ENCODE data around the gene MYL4. TPM values are rescaled to one million over a fixed set of nuclear protein-coding genes. Genes with fewer than 3 reads are reported as not detected.
"Not testable (repeated sequence)": the region's sequence is repeated elsewhere in the genome, so short reads cannot be mapped to it uniquely, and the experiment has no call there.

Gene MYL4
- total and polyA plus RNA-seq, 10 of the 15 experiments (the other 5 are each of a cell fraction or from before 2014, with no cell fraction given), result 0.23 to 1.6 (median 0.58) TPM; not detected in 3

- H2AFZ ChIP-seq (ENCODE audit: control insufficient read depth, low read depth, low read length); H3K27ac ChIP-seq (ENCODE audit: control insufficient read depth, insufficient read depth); H3K9me3 ChIP-seq (replicated peaks; ENCODE audit: control insufficient read depth, insufficient read depth, low read length); intact Hi-C loops (cut with micrococcal nuclease; ENCODE audit: unreplicated experiment); H3K9ac ChIP-seq (ENCODE audit: control insufficient read depth, insufficient read depth, low read length); H3K27me3 ChIP-seq (replicated peaks in 1 of 2; ENCODE audit: control insufficient read depth in 2 of 2, insufficient read depth in 2 of 2, low read length in 1 of 2); BruUV-seq (replicated peaks); H3K4me1 ChIP-seq (ENCODE audit: control insufficient read depth, insufficient read depth, low read length); H3K4me3 ChIP-seq; H4K20me1 ChIP-seq (ENCODE audit: control insufficient read depth, insufficient read depth); H3K4me2 ChIP-seq (ENCODE audit: control insufficient read depth, insufficient read depth); in situ Hi-C loops (cut with MboI); ATAC-seq; FAIRE-seq; DNase-seq (ENCODE audit: low read depth, low spot score): not testable (repeated sequence)
- POLR2A ChIA-PET, result interaction anchor here (0.6 to 1.0 kb wide), 3 partner anchors 10 to 93 kb away, joined by 3 to 4 read pairs (median 4); no protein-coding TSS in a partner anchor
- RAD21 ChIA-PET (ENCODE audit: unreplicated experiment), result interaction anchor here (0.6 to 0.7 kb wide), 2 partner anchors 27 to 1076 kb away, joined by 3 to 4 read pairs; no protein-coding TSS in a partner anchor
- Histone ChIP-seq H3K79me2 (ENCODE audit: control insufficient read depth, insufficient read depth, low read length) (peaks cover 86% of the 10 kb centered on the region), H3K36me3 (ENCODE audit: control insufficient read depth in 2 of 2, insufficient read depth in 2 of 2, low read length in 1 of 2) (peaks cover 2 to 11% of the 10 kb centered on the region in 2 experiments)
- CTCF ChIA-PET, result interaction anchor here (0.6 to 3.9 kb wide), 3 partner anchors 9 to 1801 kb away, joined by 3 to 14 read pairs (median 5); partner anchors contain the start of gene CDC27
- 100% methylated on average over 4 of the region's 4 CpGs for WGBS (ENCODE audit: insufficient coverage, insufficient replicate concordance, low lambda C conversion rate, missing lambda C conversion rate)
- SMC1A ChIA-PET (ENCODE audit: uncharacterized antibody, unreplicated experiment), result interaction anchor here (1.3 to 2.1 kb wide), 5 partner anchors 8 to 25 kb away, joined by 3 to 15 read pairs (median 4); no protein-coding TSS in a partner anchor
Observed at GRCh38 chr17:47180988-47181387, 28.2 kb upstream of the MYL4 start.

GRCh38 chr17:47184681-47185080, 24.5 kb upstream of the MYL4 start:
- ATAC-seq, result no peak
- TF ChIP-seq IKZF1 (conservative IDR thresholded peaks at IDR 0.05), result no peak
- TF ChIP-seq E4F1 (IDR thresholded peaks at IDR 0.05; ENCODE audit: borderline replicate concordance, partially characterized antibody), result no peak
- no peak for TF ChIP-seq JUNB (IDR thresholded peaks at IDR 0.05)
- peak; percentile 53; the same call in 1 of the 2 replicates for TF ChIP-seq ZBTB33 (IDR thresholded peaks at IDR 0.05)
- H3K36me3 ChIP-seq (ENCODE audit: control insufficient read depth in 2 of 2, insufficient read depth in 2 of 2, low read length in 1 of 2), result peaks cover 2 to 8% of the 10 kb centered on the region in 2 experiments; a peak in 3 of 4 replicates
- no peaks in the 10 kb centered on the region for H3K9me3 ChIP-seq (replicated peaks; ENCODE audit: control insufficient read depth, insufficient read depth, low read length)
- CTCF ChIA-PET, result interaction anchor here (1.0 to 2.9 kb wide), 6 partner anchors 14 to 242 kb away, joined by 3 to 10 read pairs (median 4); partner anchors contain the start of gene EFCAB13
- H3K4me2 ChIP-seq (ENCODE audit: control insufficient read depth, insufficient read depth), result peak overlapping the region; percentile 46
- no peak for DNase-seq (ENCODE audit: low read depth, low spot score)
- H2AFZ ChIP-seq (ENCODE audit: control insufficient read depth, low read depth, low read length), result no peak overlapping the region
- H3K27me3 ChIP-seq (replicated peaks in 1 of 2; ENCODE audit: control insufficient read depth in 2 of 2, insufficient read depth in 2 of 2, low read length in 1 of 2), result no peaks in the 10 kb centered on the region
- no peaks in the 10 kb centered on the region for H3K4me1 ChIP-seq (ENCODE audit: control insufficient read depth, insufficient read depth, low read length)
- in situ Hi-C loops (cut with MboI) (no loop called here), intact Hi-C loops (cut with micrococcal nuclease; ENCODE audit: unreplicated experiment) (no loop called here)
- RAD21 ChIA-PET (ENCODE audit: unreplicated experiment), result interaction anchor here (0.7 to 4.6 kb wide), 4 partner anchors 19 to 478 kb away, joined by 3 to 21 read pairs (median 3); no protein-coding TSS in a partner anchor
- no peak overlapping the region for H3K9ac ChIP-seq (ENCODE audit: control insufficient read depth, insufficient read depth, low read length)
- H3K79me2 ChIP-seq (ENCODE audit: control insufficient read depth, insufficient read depth, low read length), result peaks cover 86% of the 10 kb centered on the region
- 91% methylated on average over 6 of the region's 6 CpGs for WGBS (ENCODE audit: insufficient coverage, insufficient replicate concordance, low lambda C conversion rate, missing lambda C conversion rate)
- SMC1A ChIA-PET (ENCODE audit: uncharacterized antibody, unreplicated experiment), result interaction anchor here (0.8 to 5.6 kb wide), 8 partner anchors 9 to 131 kb away, joined by 3 to 52 read pairs (median 3); no protein-coding TSS in a partner anchor
- no peak overlapping the region for H3K27ac ChIP-seq (ENCODE audit: control insufficient read depth, insufficient read depth)
- no peak for FAIRE-seq
- H4K20me1 ChIP-seq (ENCODE audit: control insufficient read depth, insufficient read depth), result no peaks in the 10 kb centered on the region; the same call in 1 of the 2 replicates
- peak overlapping the region; percentile 43; the same call in 1 of the 2 replicates for H3K4me3 ChIP-seq
- BruUV-seq (replicated peaks), result no TSS peak
- POLR2A ChIA-PET, result interaction anchor here (0.8 to 1.5 kb wide), 5 partner anchors 10 to 21 kb away, joined by 3 to 6 read pairs (median 3); no protein-coding TSS in a partner anchor

Data from GM12878 (cell line).